ENCODE results near the gene TXNDC17. TPM values are rescaled to one million over a fixed set of nuclear protein-coding genes. Genes with fewer than 3 reads are reported as not detected.
A peak's percentile ranks its signal among the peaks of the same experiment; 100 is the strongest.

TXNDC17 gene
- total and polyA plus RNA-seq, 2 of the 8 experiments (the other 6 are each of a cell fraction or from before 2014, with no cell fraction given) = 182 to 410 TPM

DNA sequence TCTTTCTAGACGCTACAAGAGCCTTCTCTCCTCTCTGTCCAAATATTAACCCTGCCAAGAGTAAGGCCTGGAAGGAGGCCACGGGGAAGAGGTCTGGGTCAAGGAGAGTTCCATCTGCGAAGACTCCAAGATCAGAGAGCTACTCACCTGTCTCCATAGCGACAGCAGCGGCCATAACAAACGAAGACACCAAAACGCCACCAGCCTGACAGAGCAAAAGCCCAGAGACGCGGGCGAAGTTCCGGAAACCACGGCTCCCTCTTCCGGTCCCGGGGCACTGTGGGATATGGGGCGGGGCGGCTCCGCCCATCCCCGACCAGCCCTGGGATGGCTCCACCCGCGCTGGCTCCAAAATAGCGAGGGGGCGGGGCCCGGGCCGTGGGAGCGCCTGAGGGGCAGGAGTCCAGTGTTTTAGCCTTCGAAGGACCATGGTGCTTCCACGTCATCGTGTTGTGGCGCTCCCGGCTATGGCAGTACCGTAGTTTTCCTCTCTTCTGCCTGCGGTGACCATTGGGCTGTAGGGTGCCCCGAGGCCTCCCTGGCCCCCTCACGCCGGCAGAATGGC lies 10.6 kb downstream of the TXNDC17 start, which contains the start of the genes C17orf100 and MED31:
TSS of gene C17orf100 (plus strand) at position 409 of the 565 bp plus-strand sequence. CDS start at position 561, 152 bp downstream.
TSS of gene MED31 (minus strand) at position 252 of the 565 bp plus-strand sequence. CDS start at position 175, 77 bp downstream.
- H3K23me2 ChIP-seq (ENCODE audit: low read depth, low read length) = peaks cover 19% of the 10 kb centered on the region
- H3K14ac ChIP-seq (ENCODE audit: insufficient read length) = no peak within 1 kb of the TSS
- H3K23ac ChIP-seq (ENCODE audit: insufficient read length) = no peak within 1 kb of the TSS
- peak within 1 kb of the TSS; percentile 1 for H3K56ac ChIP-seq (replicated peaks; ENCODE audit: insufficient read length, low read depth, low read length)
- peak within 1 kb of the TSS; percentile 85 for H2BK15ac ChIP-seq (ENCODE audit: low read length)
- H3K4me3 ChIP-seq (ENCODE audit: extremely low read depth in 1 of 4, insufficient read depth in 2 of 4, low read depth in 3 of 4, low read length in 4 of 4) = peak within 1 kb of the TSS; percentile 84 to 100 (median 88)
- DNase-seq (ENCODE audit: low read depth in 1 of 2, low spot score in 2 of 2) (peak in 1 of 2 experiments; percentile 97), FAIRE-seq (peak; percentile 19)
- peak within 1 kb of the TSS; percentile 96 for H2BK120ac ChIP-seq (replicated peaks; ENCODE audit: low read depth, low read length)
- H3K18ac ChIP-seq (ENCODE audit: extremely low read depth, low read length) = peak within 1 kb of the TSS; percentile 86
- POLR2A ChIA-PET (ENCODE audit: partially characterized antibody) = interaction anchor here (0.8 to 1.2 kb wide), 3 partner anchors 11 to 345 kb away, joined by 3 to 11 read pairs (median 6); partner anchors contain the start of genes KIAA0753 and TXNDC17
- H2BK12ac ChIP-seq (ENCODE audit: low read depth, low read length) = peak within 1 kb of the TSS; percentile 81
- 0 out of 2 replicates have a peak within 1 kb of the TSS, but pooled peaks have one; percentile 83 for H2AFZ ChIP-seq (ENCODE audit: low read length)
- H3K4me2 ChIP-seq (ENCODE audit: insufficient read depth in 1 of 2, low read depth in 2 of 2, low read length in 2 of 2) = peak within 1 kb of the TSS; percentile 91 to 98
- H4K20me1 ChIP-seq (replicated peaks in 1 of 2; ENCODE audit: control insufficient read depth in 1 of 2, insufficient read depth in 2 of 2, low read length in 2 of 2) = peaks cover 0 to 2% of the 10 kb centered on the region in 2 experiments
- H4K5ac ChIP-seq (ENCODE audit: insufficient read length, low read depth, low read length) = peak within 1 kb of the TSS; percentile 42
- H2AK5ac ChIP-seq (ENCODE audit: low read depth, low read length) = no peak within 1 kb of the TSS; the same call in 1 of the 2 replicates
- H3K79me2 ChIP-seq (ENCODE audit: control insufficient read depth in 1 of 2, insufficient read depth in 2 of 2, low read length in 2 of 2) = peaks cover 0 to 25% of the 10 kb centered on the region in 2 experiments; a peak in 2 of 4 replicates
- 4% methylated on average over 35 of the region's 35 CpGs; no CpG with 5 or more reads in 1 of the 2 experiments for WGBS, 2 experiments (ENCODE audit: extremely low coverage in 1 of 2, insufficient coverage in 1 of 2, insufficient read length in 1 of 2, insufficient replicate concordance in 2 of 2, low coverage in 1 of 2, low lambda C conversion rate in 2 of 2, missing lambda C conversion rate in 1 of 2)
- H3K79me1 ChIP-seq (ENCODE audit: low read depth, low read length) = no peaks in the 10 kb centered on the region; the same call in 1 of the 2 replicates
- peak within 1 kb of the TSS; percentile 66 for H3K4ac ChIP-seq (replicated peaks; ENCODE audit: insufficient read length, low read depth, low read length)
- peak within 1 kb of the TSS; percentile 67; the same call in 1 of the 2 replicates for H3K27ac ChIP-seq (ENCODE audit: low read depth, low read length)
- H3K9me3 ChIP-seq (ENCODE audit: insufficient read depth in 2 of 2, low read depth in 1 of 2, low read length in 1 of 2) = no peaks in the 10 kb centered on the region; a peak in 1 of 4 replicates
- peaks cover 0 to 10% (median 2%) of the 10 kb centered on the region in 4 experiments; a peak in 3 of 8 replicates for H3K36me3 ChIP-seq (ENCODE audit: control insufficient read depth in 2 of 4, insufficient read depth in 4 of 4, low read length in 3 of 4)
- peaks cover 4 to 33% (median 24%) of the 10 kb centered on the region in 4 experiments for H3K27me3 ChIP-seq (replicated peaks in 1 of 4; ENCODE audit: control insufficient read depth in 3 of 4, extremely low read depth in 1 of 4, insufficient read depth in 3 of 4, low read length in 3 of 4)
- peak within 1 kb of the TSS in 3 of 4 experiments; percentile 66 to 89 (median 72); a peak in 6 of 7 replicates for H3K9ac ChIP-seq (replicated peaks in 1 of 4; ENCODE audit: extremely low read depth in 1 of 4, low read depth in 3 of 4, low read length in 3 of 4)
- H4K8ac ChIP-seq (ENCODE audit: extremely low read depth, insufficient read depth, low read length) = peak within 1 kb of the TSS; percentile 85
- no peak within 1 kb of the TSS for H2BK20ac ChIP-seq (ENCODE audit: low read length)
- CTCF ChIA-PET (ENCODE audit: partially characterized antibody) = interaction anchor here (0.7 to 1.1 kb wide), 2 partner anchors 10 to 210 kb away, joined by 3 to 4 read pairs; partner anchors contain the start of gene TXNDC17
- H4K91ac ChIP-seq (replicated peaks; ENCODE audit: insufficient read length, low read length) = peak within 1 kb of the TSS; percentile 96
- H2BK5ac ChIP-seq (ENCODE audit: low read depth, low read length) = peak within 1 kb of the TSS; percentile 88
- peaks cover 3 to 22% (median 14%) of the 10 kb centered on the region in 4 experiments for H3K4me1 ChIP-seq (replicated peaks in 1 of 4; ENCODE audit: control insufficient read depth in 3 of 4, insufficient read depth in 4 of 4, low read length in 3 of 4)
- peak; percentile 28; the same call in 1 of the 2 replicates for TF ChIP-seq KDM5A (IDR thresholded peaks at IDR 0.05; ENCODE audit: low read length)
- TF ChIP-seq TAF1 (IDR thresholded peaks at IDR 0.05; ENCODE audit: low read depth, low read length) = no peak
- TF ChIP-seq RAD21 (IDR thresholded peaks at IDR 0.05 in 1 of 2, conservative IDR thresholded peaks at IDR 0.05 in 1 of 2; ENCODE audit: low read depth in 2 of 2, low read length in 2 of 2) = no peak
- no peak; the same call in 1 of the 2 replicates for TF ChIP-seq RBBP5 (IDR thresholded peaks at IDR 0.05; ENCODE audit: borderline replicate concordance, low read depth, low read length)
- TF ChIP-seq SIN3A (conservative IDR thresholded peaks at IDR 0.05 in 1 of 2, IDR thresholded peaks at IDR 0.05 in 1 of 2; ENCODE audit: low read depth in 1 of 2, low read length in 2 of 2) = peak; percentile 67 to 94; a peak in 3 of 4 replicates
- no peak for TF ChIP-seq EGR1 (IDR thresholded peaks at IDR 0.05; ENCODE audit: borderline replicate concordance, low read depth, low read length)
- TF ChIP-seq BRCA1 (IDR thresholded peaks at IDR 0.05; ENCODE audit: low read depth, low read length) = no peak
- TF ChIP-seq RXRA (IDR thresholded peaks at IDR 0.05; ENCODE audit: insufficient read depth, low read depth, low read length) = no peak
- TF ChIP-seq JUND (IDR thresholded peaks at IDR 0.05; ENCODE audit: low read length) = no peak
- no peak for TF ChIP-seq CREB1 (IDR thresholded peaks at IDR 0.05)
